ENCODE results near the gene ST6GALNAC4.

The ST6GALNAC4 gene

GRCh38 chr9:127916720-127917581 is at the start of gene ST6GALNAC4:
Gene ST6GALNAC4 (minus strand): TSS chr9:127917041. CDS start chr9:127916419, 622 bp downstream.
- DNase-seq, result peak; percentile 98

GRCh38 chr9:127965953-127966352 is 49.1 kb upstream of the ST6GALNAC4 start:
- no peak for DNase-seq

GRCh38 chr9:127963359-127964064 is 46.7 kb upstream of the ST6GALNAC4 start:
- no peak for DNase-seq

GRCh38 chr9:127963041-127963358 is 46.2 kb upstream of the ST6GALNAC4 start:
- no peak for DNase-seq

- DNase-seq, result no peak
Measured at GRCh38 chr9:127962278-127962677, 45.4 kb upstream of the ST6GALNAC4 start.

- DNase-seq, result no peak
Measured at GRCh38 chr9:127961613-127962155, 44.8 kb upstream of the ST6GALNAC4 start.

- no peak for DNase-seq
Measured at GRCh38 chr9:127961155-127961490, 44.3 kb upstream of the ST6GALNAC4 start.

GRCh38 chr9:127960410-127961154 is 43.7 kb upstream of the ST6GALNAC4 start:
- no peak for DNase-seq

- no peak for DNase-seq
Measured at GRCh38 chr9:127959841-127960409, 43.1 kb upstream of the ST6GALNAC4 start.

GRCh38 chr9:127959398-127959797 is 42.6 kb upstream of the ST6GALNAC4 start:
- DNase-seq, result no peak

GRCh38 chr9:127958728-127959127 is 41.9 kb upstream of the ST6GALNAC4 start:
- DNase-seq, result no peak

- peak; percentile 75 for DNase-seq
Measured at GRCh38 chr9:127955294-127956015, 38.6 kb upstream of the ST6GALNAC4 start.

GRCh38 chr9:127954831-127955293 is 38.0 kb upstream of the ST6GALNAC4 start:
- no peak for DNase-seq

- no peak for DNase-seq
Measured at GRCh38 chr9:127953768-127954505, 37.1 kb upstream of the ST6GALNAC4 start.

- DNase-seq, result no peak
Measured at GRCh38 chr9:127953154-127953553, 36.3 kb upstream of the ST6GALNAC4 start.

GRCh38 chr9:127950513-127951289 is 33.9 kb upstream of the ST6GALNAC4 start:
- no peak for DNase-seq

GRCh38 chr9:127949827-127950512 is 33.1 kb upstream of the ST6GALNAC4 start:
- no peak for DNase-seq

GRCh38 chr9:127947841-127948710 is 31.2 kb upstream of the ST6GALNAC4 start:
- no peak for DNase-seq

GRCh38 chr9:127946728-127947127 is 29.9 kb upstream of the ST6GALNAC4 start:
- DNase-seq, result no peak
